Measurements from ENCODE around the gene BMP2.

GRCh38 chr20:6784767-6785166, 17.3 kb downstream of the BMP2 start:
- TF ChIP-seq ZBTB33 (IDR thresholded peaks at IDR 0.05) (no peak), FOXA1 (IDR thresholded peaks at IDR 0.05) (no peak), RAD21 (IDR thresholded peaks at IDR 0.05) (no peak), SP1 (IDR thresholded peaks at IDR 0.05) (no peak), ATF3 (IDR thresholded peaks at IDR 0.05) (no peak), GABPA (IDR thresholded peaks at IDR 0.05 in 1 of 2, conservative IDR thresholded peaks at IDR 0.05 in 1 of 2) (no peak), TAF1 (conservative IDR thresholded peaks at IDR 0.05) (no peak), YY1 (IDR thresholded peaks at IDR 0.05) (no peak), JUND (IDR thresholded peaks at IDR 0.05) (no peak), MAX (IDR thresholded peaks at IDR 0.05) (no peak), NR2F2 (IDR thresholded peaks at IDR 0.05) (no peak), EGR1 (IDR thresholded peaks at IDR 0.05; ENCODE audit: low read depth in 2 of 2) (no peak)
- TF ChIP-seq, protein P1, sequence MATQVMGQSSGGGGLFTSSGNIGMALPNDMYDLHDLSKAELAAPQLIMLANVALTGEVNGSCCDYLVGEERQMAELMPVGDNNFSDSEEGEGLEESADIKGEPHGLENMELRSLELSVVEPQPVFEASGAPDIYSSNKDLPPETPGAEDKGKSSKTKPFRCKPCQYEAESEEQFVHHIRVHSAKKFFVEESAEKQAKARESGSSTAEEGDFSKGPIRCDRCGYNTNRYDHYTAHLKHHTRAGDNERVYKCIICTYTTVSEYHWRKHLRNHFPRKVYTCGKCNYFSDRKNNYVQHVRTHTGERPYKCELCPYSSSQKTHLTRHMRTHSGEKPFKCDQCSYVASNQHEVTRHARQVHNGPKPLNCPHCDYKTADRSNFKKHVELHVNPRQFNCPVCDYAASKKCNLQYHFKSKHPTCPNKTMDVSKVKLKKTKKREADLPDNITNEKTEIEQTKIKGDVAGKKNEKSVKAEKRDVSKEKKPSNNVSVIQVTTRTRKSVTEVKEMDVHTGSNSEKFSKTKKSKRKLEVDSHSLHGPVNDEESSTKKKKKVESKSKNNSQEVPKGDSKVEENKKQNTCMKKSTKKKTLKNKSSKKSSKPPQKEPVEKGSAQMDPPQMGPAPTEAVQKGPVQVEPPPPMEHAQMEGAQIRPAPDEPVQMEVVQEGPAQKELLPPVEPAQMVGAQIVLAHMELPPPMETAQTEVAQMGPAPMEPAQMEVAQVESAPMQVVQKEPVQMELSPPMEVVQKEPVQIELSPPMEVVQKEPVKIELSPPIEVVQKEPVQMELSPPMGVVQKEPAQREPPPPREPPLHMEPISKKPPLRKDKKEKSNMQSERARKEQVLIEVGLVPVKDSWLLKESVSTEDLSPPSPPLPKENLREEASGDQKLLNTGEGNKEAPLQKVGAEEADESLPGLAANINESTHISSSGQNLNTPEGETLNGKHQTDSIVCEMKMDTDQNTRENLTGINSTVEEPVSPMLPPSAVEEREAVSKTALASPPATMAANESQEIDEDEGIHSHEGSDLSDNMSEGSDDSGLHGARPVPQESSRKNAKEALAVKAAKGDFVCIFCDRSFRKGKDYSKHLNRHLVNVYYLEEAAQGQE (IDR thresholded peaks at IDR 0.05), result no peak
- TF ChIP-seq, protein P2, sequence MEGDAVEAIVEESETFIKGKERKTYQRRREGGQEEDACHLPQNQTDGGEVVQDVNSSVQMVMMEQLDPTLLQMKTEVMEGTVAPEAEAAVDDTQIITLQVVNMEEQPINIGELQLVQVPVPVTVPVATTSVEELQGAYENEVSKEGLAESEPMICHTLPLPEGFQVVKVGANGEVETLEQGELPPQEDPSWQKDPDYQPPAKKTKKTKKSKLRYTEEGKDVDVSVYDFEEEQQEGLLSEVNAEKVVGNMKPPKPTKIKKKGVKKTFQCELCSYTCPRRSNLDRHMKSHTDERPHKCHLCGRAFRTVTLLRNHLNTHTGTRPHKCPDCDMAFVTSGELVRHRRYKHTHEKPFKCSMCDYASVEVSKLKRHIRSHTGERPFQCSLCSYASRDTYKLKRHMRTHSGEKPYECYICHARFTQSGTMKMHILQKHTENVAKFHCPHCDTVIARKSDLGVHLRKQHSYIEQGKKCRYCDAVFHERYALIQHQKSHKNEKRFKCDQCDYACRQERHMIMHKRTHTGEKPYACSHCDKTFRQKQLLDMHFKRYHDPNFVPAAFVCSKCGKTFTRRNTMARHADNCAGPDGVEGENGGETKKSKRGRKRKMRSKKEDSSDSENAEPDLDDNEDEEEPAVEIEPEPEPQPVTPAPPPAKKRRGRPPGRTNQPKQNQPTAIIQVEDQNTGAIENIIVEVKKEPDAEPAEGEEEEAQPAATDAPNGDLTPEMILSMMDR (IDR thresholded peaks at IDR 0.05; ENCODE audit: low read depth, low read length, missing input control), result no peak

Measured in liver (tissue), 3 donors.